ENCODE results near the gene SCNN1A. TPM values are rescaled to one million over a fixed set of nuclear protein-coding genes. Genes with fewer than 3 reads are reported as not detected.
"Not testable (repeated sequence)": the region's sequence is repeated elsewhere in the genome, so short reads cannot be mapped to it uniquely, and the experiment has no call there.

SCNN1A gene
- total RNA-seq, 2 donors from 2014 or later: 1.1 to 2.8 TPM

GRCh38 chr12:6360578-6361490 is 14.5 kb downstream of the SCNN1A start:
- DNase-seq (ENCODE audit: low spot score in 2 of 2) (peak in 1 of 2 donors; percentile 2), ATAC-seq (peak; percentile 55 to 68)
- Mint-ChIP-seq H3K9me3 (no peaks in the 10 kb centered on the region), H3K36me3 (no peaks in the 10 kb centered on the region), H3K27ac (peak overlapping the region in 1 of 2 donors; percentile 85)

- no peaks in the 10 kb centered on the region for H3K36me3 Mint-ChIP-seq
- H3K27ac Mint-ChIP-seq: peak overlapping the region in 1 of 2 donors; percentile 32
- H3K9me3 Mint-ChIP-seq: no peaks in the 10 kb centered on the region
- no peak for ATAC-seq
- peak in 1 of 2 donors; percentile 1 for DNase-seq (ENCODE audit: low spot score in 2 of 2)
Observed at GRCh38 chr12:6360080-6360571, 15.2 kb downstream of the SCNN1A start.

DNA sequence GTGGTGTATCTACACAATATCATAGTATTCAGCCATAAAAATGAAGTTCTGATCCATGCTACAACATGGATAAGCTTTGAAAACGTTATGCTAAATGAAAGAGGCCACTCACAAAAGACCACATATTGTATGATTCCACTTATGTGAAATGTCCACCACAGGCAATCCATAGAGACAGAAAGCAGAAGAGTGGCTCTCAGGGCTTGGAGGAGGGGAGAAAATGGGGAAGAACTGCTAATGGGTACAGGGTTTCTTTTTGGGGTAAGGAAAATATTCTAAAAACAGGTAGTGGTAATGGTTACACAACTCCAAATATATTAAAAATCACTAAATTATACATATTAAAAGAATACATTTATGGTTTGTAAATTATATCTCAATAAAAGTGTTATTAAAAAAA is 16.5 kb downstream of the SCNN1A start:
- no peak overlapping the region for H3K27ac Mint-ChIP-seq
- DNase-seq (ENCODE audit: low spot score in 2 of 2) (no peak), ATAC-seq (no peak)
- H3K9me3 Mint-ChIP-seq: no peaks in the 10 kb centered on the region
- H3K36me3 Mint-ChIP-seq: no peaks in the 10 kb centered on the region

GRCh38 chr12:6356374-6356820 is 19.0 kb downstream of the SCNN1A start:
- DNase-seq (ENCODE audit: low spot score in 2 of 2) (no peak), ATAC-seq (no peak)
- Mint-ChIP-seq H3K36me3 (no peaks in the 10 kb centered on the region), H3K27ac (no peak overlapping the region), H3K9me3 (no peaks in the 10 kb centered on the region)

DNA sequence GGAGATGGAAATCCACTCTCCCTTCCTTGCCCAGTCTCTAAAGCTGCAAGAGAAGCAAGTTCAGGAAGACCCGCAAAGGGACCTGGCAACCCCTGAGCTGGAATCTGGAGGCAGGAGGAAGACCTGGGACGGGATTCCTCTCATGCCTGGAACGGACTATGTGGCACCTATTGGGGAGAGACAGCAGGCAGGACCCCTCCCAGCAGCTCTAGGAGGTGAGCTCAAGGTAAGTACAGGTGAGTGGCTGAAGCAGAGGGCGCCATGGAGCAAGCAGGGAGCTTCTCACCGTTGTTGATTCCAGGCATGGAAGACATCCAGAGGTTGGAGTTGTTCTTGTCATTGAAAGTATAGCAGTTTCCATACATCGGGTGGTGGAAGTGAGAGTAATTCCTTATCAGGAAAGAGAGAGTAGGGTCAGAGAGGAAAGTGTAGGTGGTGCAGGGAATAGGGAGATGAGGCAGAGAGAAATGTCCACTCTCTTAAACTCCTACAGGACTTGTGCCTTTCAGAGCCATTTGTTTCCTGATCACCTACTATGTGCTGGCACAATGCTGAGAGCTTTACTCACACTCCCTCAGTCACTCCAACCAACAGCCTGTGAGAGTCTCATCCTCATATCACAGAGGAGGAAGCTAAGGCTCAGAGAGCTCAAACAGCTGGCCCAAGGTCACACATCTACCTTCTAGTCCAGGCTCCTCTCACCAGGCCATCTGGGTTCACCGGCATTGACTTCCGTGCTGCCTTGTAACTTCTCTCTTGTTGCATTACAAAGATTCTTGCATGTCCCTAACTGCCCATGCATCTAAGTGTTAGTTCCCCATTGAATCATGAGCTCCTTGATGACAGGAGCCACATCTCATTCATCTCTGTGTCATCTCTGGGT is 19.6 kb downstream of the SCNN1A start:
- ATAC-seq (no peak), DNase-seq (ENCODE audit: low spot score in 2 of 2) (no peak)
- no peaks in the 10 kb centered on the region for H3K9me3 Mint-ChIP-seq
- no peak overlapping the region for H3K27ac Mint-ChIP-seq
- no peaks in the 10 kb centered on the region for H3K36me3 Mint-ChIP-seq

DNA sequence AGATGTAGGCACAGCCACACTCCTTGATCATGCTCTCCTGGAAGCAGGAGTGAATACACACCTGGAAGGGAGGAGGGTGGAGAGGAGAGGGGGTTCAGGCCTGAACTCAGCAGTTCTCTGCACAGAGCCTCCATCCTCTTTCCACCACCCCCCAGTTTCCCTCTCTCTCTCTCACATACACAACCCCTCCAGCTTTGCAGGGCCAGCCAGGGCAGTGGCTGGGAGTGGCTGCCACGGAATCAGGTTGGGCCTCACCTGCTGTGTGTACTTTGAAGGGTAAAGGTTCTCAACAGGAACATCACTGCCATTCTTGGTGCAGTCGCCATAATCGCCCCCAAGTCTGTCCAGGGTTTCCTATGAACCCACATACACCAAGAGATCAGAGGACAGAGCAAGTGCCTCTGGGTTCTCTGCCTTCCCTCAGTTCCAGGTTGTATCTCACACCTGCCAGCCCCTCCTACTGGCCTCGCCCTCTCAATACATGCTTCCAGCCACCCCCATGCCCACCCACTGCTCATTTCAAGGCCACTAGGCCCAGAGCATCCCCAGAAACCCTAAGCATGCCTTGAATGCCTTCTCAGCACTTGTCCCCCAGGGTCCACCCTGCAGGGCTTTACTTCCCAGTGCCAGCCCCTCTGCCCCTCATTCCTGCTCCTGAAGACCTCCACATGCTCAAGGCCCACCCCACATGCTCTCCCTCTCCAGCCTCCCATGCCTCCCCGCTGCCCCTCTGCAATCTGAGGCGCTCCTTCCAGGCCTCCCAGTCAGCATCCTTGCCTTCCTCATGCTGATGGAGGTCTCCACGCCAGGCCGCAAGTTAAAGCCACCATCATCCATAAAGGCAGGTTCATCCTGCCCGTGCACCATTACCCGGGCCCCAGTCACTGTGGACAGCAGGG is 20.6 kb downstream of the SCNN1A start:
- H3K9me3 Mint-ChIP-seq: no peaks in the 10 kb centered on the region
- H3K27ac Mint-ChIP-seq: no peak overlapping the region
- no peaks in the 10 kb centered on the region for H3K36me3 Mint-ChIP-seq
- ATAC-seq (no peak), DNase-seq (ENCODE audit: low spot score in 2 of 2) (no peak)

- no peak for DNase-seq (ENCODE audit: low spot score in 2 of 2)
- Mint-ChIP-seq H3K36me3 (no peaks in the 10 kb centered on the region), H3K9me3 (no peaks in the 10 kb centered on the region), H3K27ac (no peak overlapping the region)
- peak in 1 of 2 donors; percentile 39 for ATAC-seq
Observed at GRCh38 chr12:6352193-6353173, 22.9 kb downstream of the SCNN1A start.

DNA sequence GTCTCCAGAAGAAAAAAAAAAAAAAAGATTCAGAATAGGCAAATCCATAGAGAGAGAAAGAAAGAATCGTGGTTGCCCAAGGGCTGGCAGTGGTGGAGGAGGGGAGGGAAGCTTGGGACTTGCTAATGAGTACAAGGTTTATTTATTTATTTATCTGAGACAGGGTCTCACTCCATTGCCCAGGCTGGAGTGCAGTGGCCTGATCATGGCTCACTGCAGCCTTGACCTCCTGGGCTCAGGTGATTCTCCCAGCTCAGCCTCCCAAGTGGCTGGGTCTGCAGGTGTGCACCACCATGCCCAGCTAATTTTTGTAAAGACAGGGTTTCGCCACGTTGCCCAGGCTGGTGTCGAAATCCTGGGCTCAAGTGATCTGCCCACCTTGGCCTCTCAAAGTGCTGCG is 23.7 kb downstream of the SCNN1A start:
- Mint-ChIP-seq H3K36me3 (no peaks in the 10 kb centered on the region), H3K27ac (no peak overlapping the region), H3K9me3 (peaks cover 0 to 4% of the 10 kb centered on the region in 2 donors)
- DNase-seq (ENCODE audit: low spot score in 2 of 2): no peak
- ATAC-seq: no peak

DNA sequence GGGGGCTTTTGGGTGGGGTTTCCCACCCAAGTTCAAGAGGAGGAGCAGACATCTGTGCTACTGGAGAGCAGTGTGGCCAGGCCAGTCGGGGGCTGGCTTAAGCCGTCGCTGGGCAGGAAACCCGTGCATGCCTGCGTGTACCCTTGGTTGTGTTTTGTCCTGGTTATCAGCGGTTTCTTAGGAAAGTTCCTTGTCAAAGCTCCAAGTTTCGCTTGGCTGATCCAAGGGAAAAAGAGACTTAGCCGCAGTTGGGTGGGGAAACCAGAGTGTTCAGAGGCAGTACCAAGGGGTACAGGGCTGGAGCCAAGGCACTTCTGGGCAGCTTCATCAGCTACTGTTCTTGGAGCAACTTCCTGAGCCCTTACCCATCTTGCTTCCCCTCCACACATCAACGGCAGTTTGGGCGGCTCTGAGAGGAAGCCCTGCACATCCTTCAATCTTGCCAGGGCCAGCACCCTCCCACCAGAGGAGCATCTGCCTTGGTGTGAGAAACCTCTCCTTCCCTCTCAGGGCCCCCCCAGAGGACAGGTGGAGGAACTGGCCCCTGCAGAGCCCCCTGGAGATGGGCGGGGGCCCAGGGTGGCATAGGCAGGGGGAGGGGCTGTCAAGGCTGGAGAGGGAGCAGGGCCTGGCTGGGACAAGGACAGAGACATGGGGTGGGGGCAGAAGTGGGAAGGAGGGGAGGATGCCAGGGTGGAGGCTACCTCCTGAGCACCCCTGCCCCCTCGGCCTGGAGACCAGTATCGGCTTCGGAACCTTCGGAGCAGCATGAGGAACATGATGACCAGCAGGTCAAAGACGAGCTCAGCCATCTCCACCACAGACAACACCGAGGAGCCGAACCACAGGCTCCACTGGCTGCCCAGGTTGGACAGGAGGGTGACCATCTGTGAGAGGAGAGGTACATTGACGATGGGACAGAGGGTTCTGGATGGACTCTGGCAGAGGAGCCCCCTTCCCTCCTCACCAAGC is 27.7 kb downstream of the SCNN1A start:
- DNase-seq (ENCODE audit: low spot score in 2 of 2) (no peak), ATAC-seq (no peak)
- peak overlapping the region in 1 of 2 donors; percentile 2 for H3K27ac Mint-ChIP-seq
- peaks cover 0 to 6% of the 10 kb centered on the region in 2 donors for H3K9me3 Mint-ChIP-seq
- no peaks in the 10 kb centered on the region for H3K36me3 Mint-ChIP-seq

GRCh38 chr12:6346942-6347341 is 28.4 kb downstream of the SCNN1A start:
- no peak for ATAC-seq
- no peaks in the 10 kb centered on the region for H3K36me3 Mint-ChIP-seq

DNA sequence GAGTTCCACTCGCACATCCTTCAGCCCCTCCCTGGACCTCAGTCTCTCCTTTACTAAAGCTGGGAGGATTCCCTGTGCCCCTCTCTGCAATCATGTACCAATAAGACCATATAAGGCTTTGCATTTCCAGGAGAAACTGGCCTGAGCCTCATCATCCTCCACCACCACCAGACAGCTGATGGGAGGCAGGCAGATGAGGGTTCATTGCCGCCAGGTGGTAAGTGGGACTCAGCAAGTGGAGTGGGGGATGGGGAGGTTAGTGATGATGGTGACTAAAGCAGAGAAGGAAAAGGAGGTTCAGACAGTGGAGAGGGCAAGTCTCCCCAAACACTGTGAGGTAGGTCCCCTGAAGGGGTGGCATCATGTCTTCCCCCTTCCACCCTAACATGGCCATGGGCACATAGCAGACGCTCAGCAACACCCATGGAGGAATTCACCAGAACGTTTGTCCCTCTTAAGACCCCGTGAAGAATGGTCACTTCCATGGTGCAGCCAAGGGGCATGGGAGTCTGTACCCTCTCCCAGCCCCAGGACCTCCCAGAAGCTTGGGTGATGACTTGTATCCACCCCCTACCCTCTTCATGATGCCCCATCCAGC is 29.0 kb downstream of the SCNN1A start:
- peaks cover 0 to 6% of the 10 kb centered on the region in 2 donors for H3K9me3 Mint-ChIP-seq
- H3K36me3 Mint-ChIP-seq: no peaks in the 10 kb centered on the region
- ATAC-seq: no peak
- H3K27ac Mint-ChIP-seq: peak overlapping the region; percentile 81 to 91
- no peak for DNase-seq (ENCODE audit: low spot score in 2 of 2)

More at GRCh38 chr12:6346942-6347341, 28.4 kb downstream of the SCNN1A start:
- peak overlapping the region in 1 of 2 donors; percentile 2 for H3K27ac Mint-ChIP-seq
- peaks cover 0 to 6% of the 10 kb centered on the region in 2 donors for H3K9me3 Mint-ChIP-seq
- no peak for DNase-seq (ENCODE audit: low spot score in 2 of 2)

GRCh38 chr12:6345319-6346091 is 29.9 kb downstream of the SCNN1A start:
- peak overlapping the region; percentile 81 to 91 for H3K27ac Mint-ChIP-seq
- H3K36me3 Mint-ChIP-seq: no peaks in the 10 kb centered on the region
- no peak for DNase-seq (ENCODE audit: low spot score in 2 of 2)
- H3K9me3 Mint-ChIP-seq: peaks cover 0 to 6% of the 10 kb centered on the region in 2 donors
- ATAC-seq: peak; percentile 70 to 86

GRCh38 chr12:6344101-6344660 is 31.2 kb downstream of the SCNN1A start:
- H3K9me3 Mint-ChIP-seq; ATAC-seq; DNase-seq (ENCODE audit: low spot score in 2 of 2); H3K27ac Mint-ChIP-seq; H3K36me3 Mint-ChIP-seq: not testable (repeated sequence)
